NCI-H69 (cell line): Measurements from ENCODE around the gene BRSK2.
"Not testable (repeated sequence)": the region's sequence is repeated elsewhere in the genome, so short reads cannot be mapped to it uniquely, and the experiment has no call there.

Experiments
- DNase-seq: peaks from one replicate; lab custom pipeline; 2025; lab: John Stamatoyannopoulos, UW

BRSK2 gene

DNA sequence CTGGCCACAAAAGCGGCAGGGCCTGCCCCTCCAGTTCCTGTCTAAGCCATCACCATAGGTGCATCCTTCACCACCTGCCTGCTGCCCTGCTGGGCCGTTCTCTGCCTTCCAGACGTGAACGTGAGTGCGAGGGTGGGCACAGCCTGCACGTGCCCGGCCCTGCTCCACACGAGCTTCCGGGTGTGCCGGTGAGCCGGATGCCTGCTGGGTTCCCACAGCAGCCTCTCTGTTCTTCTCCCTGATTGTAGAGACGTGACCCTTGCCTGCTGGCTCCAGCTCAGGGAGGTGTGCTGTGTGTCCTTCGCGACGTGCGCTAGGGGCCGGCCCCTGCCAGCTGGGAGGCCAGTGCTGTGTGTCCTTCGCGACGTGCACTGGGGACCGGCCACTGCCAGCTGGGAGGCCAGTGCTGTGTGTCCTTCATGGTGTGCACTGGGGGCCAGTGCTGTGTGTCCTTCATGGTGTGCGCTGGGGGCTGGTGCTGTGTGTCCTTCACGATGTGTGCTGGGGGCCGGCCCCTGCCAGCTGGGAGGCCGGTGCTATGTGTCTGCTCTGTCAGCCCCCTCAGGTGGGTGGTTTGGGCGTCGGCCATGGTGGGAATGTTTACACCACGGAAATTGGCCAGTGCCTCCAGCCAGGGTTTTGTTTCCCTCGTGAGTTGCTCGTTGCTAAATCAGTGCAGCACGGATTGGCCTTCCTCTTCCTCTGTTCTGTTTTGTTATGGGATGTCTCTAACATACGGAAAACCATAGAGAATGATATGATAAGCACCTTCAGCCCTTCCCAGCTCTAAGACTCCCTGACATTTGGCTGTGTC is 35.4 kb upstream of the BRSK2 start:
- no peak for DNase-seq

DNA sequence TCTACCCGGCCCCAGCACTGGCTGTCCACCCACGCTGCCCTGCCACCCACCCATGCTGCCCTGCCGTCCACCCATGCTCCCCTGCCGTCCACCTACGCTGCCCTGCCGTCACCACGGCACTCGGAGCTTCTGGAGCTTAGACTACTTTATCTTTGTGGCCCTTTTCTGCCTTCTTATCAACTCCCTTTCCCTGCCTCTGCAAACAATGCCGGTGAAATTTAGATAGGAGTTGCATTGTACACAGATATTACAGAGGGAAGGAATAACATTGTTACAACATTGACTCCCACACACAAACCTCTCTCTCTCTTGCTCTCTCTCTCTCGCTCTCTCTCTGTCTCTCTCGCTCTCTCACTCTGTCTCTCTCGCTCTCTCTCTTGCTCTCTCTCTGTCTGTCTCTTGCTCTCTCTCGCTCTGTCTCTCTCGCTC is 33.7 kb upstream of the BRSK2 start:
- no peak for DNase-seq

DNA sequence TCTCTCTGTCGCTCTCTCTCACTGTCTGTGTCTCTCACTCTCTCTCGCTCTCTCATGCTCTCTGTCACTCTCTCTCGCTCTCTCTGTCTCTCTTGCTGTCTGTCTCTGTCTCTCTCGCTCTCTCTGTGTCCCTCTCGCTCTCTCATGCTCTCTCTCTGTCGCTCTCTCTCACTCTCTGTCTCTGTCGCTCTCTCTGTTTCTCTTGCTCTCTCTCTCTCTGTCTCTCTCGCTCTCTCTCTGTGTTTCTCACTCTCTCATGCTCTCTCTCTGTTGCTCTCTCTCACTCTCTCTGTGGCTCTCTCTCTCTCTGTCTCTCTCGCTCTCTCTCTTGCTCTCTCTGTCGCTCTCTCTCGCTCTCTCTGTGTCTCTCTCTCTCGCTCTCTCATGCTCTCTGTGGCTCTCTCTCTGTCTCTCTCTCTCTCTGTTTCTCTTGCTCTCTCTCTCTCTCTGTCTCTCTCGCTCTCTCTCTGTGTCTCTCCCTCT is 33.2 kb upstream of the BRSK2 start:
- no peak for DNase-seq

GRCh38 chr11:1358286-1358685 is 31.4 kb upstream of the BRSK2 start:
- no peak for DNase-seq

DNA sequence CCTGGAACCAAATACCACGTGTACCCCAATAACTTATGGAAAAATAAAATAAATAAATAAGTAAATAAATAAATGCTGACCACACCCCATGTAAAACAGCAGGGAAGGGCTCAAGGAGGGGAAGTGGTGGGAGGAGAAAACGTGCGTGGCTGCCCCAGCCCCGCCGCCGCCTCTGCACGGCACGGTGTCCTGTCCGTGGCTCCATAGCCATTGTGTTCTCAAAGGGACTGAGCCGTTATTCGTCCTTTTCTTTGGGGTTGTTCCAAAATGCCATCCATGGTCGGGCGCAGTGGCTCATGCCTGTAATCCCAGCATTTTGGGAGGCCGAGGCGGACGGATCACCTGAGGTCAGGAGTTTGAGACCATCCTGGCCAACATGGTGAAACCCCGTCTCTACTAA is 30.8 kb upstream of the BRSK2 start:
- DNase-seq = not testable (repeated sequence)

DNA sequence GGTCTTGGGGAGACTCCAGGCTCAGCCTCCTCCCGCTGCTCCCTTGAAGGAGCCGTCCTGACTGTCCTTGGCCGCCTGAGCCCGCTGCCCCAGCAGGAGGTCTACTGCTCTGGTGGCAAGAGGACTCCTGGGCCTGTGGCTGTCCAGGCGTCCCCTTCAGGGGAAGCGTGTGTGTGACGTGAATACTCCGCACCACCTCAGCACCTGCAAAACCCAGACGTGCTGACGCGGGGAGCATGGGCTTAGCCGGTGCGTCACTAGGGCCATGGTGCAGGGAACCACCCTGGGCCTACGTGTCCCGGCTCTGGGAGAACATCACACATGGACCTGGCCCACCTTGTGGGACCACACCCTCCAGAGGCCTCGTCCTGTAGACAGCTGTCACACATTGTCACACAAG is 30.2 kb upstream of the BRSK2 start:
- no peak for DNase-seq

- no peak for DNase-seq
Measured at GRCh38 chr11:1360181-1360834, 29.4 kb upstream of the BRSK2 start.

- DNase-seq = no peak
Measured at GRCh38 chr11:1360835-1361357, 28.8 kb upstream of the BRSK2 start.

- no peak for DNase-seq
Measured at GRCh38 chr11:1361882-1362281, 27.9 kb upstream of the BRSK2 start.

DNA sequence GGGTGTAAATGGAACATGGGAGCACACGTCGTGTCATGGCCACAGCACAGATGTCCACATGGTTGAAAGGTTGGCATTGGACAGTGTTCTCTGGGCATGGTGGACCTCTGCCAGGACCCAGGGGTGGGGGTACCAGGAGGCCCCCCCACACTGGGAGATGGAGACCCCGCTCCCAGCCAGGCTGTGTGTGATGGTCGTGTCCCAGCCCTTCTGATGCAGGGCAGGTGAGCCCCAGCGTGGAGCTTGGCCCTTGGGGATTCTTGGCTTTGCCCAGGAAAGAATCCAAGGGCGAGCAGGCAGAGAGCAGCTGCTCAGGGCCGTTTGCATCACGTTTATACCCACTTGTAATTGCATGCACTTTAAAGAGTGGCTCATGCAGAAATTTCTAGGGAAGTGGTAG is 22.0 kb upstream of the BRSK2 start:
- DNase-seq = no peak

- no peak for DNase-seq
Measured at GRCh38 chr11:1368216-1368615, 21.5 kb upstream of the BRSK2 start.

GRCh38 chr11:1368966-1369365 is 20.8 kb upstream of the BRSK2 start:
- no peak for DNase-seq

GRCh38 chr11:1369371-1370005 is 20.2 kb upstream of the BRSK2 start:
- DNase-seq = no peak

DNA sequence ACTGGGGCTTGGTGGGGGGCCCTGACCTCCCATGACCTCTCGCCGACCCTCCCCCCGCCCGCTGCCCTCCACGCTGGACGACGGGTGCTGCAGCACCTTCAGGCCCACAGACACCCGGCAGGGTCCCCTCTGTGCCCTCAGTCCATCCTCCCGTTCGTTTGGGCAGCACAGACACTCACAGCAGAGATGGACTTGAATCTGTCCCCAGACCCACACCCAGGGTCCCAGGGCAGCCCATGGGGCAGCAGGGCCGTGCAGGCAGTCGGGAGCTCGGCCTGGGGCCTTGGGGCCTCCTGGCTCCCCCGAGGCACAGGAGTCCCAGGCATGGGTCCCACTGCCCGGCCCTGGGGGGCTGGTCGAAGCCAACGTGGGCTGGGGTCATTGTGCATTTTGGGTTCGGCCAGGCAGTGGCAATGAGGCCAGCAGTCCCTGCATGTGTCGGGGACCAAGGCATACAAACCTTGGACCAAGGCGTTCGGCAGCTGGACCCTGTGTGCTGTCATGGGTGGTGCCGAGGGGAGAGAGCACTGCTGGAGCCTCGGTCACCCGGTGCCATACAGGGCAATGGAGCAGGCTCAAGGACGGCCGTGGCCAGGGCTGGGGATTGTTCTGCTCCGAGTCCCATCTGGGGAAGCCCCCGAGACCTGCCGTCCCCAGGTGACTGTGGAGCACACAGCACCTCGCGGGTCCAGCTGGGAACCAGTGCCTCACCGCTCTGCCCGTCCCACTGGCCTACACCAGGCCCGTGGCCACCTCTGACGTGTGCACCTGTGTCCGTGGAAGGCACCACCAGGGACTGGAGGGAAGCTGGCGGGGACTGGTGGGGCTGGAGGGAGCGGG is 19.3 kb upstream of the BRSK2 start:
- DNase-seq = no peak

DNA sequence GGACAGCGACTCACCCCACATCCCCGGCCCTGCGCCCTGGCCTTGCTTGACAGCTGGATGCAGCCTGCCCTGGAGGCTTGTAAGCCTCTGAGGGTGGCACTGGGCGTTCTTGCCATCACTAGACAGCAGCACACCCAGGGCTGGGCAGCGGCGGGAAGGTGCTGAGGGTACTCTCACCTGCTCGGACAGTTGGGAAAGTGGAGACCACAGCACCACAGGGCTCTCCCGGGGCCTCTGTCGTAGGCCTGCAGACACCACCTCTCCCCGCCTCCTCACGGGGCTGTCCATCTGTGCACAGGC is 18.8 kb upstream of the BRSK2 start:
- DNase-seq = no peak

DNA sequence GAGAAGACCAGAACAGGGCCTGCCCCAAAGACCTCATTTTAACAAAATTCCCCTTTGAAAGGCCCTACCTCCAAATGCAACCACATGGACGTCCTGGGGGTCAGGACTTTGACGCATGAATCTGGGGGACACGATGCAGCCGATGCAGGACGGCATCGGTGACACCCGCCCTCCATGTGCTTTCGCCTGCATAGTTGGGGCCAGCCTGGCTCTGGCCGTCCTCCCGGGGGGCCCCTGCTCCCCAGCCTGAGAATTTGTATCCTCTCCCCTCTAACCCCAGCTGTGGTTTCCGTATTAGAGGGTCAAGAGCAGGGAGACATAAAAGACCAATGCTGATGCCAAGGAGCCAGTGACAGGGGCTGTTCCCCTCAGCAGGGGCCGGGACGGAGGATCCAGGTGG is 18.4 kb upstream of the BRSK2 start:
- DNase-seq = no peak

- DNase-seq = no peak
Measured at GRCh38 chr11:1371836-1372465, 17.8 kb upstream of the BRSK2 start.

DNA sequence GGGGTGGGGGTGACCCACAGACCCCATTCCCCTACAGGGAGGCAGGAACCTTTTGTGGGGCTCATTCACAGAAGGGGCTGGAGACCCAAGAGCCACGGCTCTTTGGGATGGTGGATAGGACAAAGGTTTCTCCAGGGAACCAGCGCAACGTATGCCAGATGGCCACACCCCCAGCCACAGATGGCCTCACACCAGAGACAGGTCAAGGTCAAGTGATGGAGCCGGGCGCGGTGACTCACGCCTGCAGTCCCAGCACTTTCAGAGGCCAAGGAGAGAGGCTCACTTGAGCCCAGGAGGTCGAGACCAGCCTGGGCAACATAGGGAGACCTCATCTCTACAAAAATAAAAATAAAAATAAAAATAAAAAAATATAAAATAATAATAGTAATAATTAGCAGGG is 17.1 kb upstream of the BRSK2 start:
- no peak for DNase-seq

DNA sequence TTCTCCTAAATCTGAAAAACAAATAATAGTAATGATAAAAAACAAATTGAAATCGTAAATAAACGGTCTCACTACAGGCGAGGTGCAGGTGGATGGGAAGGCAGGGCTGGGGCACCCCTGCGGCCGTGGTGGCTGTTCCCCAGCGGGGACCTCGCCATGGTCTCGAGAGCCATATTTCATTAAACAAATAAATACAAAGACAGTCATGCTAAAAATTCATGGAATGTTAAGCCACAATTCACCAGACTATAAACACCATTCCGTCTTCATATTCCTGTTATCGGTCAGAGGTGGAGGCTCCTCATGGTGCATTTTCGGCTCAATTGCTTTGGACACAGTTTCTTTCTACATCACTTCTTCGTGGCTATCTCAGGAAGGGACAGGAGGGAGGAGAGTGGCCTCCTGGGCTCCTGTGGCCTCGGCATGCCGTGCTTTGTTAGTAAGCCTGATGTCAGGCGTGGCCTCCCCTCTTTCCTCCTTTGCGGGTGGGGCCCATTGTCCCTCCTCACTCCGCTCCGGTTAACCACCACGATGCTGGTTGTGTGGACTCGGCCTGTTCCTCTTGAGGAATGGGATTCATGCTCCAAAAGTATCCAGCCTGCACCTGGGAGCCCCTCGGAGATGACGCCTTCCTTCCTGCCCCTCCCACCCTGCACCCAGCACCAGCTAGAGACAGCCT is 16.1 kb upstream of the BRSK2 start:
- no peak for DNase-seq

GRCh38 chr11:1375161-1375954 is 14.4 kb upstream of the BRSK2 start:
- no peak for DNase-seq
